Measurements from ENCODE around the gene FAM20A. TPM values are rescaled to one million over a fixed set of nuclear protein-coding genes. Genes with fewer than 3 reads are reported as not detected.
A peak's percentile ranks its signal among the peaks of the same experiment; 100 is the strongest.

FAM20A gene
- total and polyA plus RNA-seq, 8 donors, result 11.4 to 81.3 (median 17.0) TPM; not detected in 1

DNA sequence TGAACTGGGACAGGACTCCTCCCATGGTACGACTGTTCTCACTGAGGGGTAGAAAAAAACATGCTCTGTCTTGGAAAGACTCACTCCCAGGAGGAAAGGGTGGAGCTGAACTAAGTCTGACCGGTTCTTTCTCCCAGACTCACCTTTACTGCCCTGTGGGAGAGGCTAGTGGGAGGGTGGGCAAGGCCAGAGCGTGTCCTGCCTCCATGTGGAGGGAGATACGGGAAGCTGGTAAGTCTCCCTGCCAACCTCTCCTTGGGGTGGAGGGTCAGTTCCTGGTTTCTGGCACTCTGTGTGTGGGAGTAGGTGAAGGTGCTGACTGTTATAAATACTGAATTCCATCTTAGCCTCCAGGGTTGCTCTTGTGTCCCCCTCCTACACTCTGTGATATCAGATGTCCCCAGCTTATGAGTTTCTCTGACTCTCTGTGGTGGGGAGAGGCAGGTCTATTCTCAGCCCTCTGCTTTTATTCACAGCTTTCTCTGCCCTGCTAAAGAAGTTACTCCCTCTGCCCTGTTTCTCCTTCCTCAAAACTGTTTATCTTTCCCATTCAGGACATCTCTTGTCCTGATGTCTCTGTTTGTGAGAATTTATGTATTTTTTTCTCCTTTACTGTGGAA, 26.9 kb upstream of the FAM20A start:
- Histone ChIP-seq H3K4me1 (peaks cover 0 to 13% (median 0%) of the 10 kb centered on the region in 4 donors), H3K4me3 (no peak overlapping the region), H3K9me3 (no peaks in the 10 kb centered on the region), H3K27me3 (no peaks in the 10 kb centered on the region), H3K36me3 (no peaks in the 10 kb centered on the region), H3K27ac (peak overlapping the region in 4 of 5 donors; percentile 31 to 71 (median 42))
- TF ChIP-seq, protein P1, sequence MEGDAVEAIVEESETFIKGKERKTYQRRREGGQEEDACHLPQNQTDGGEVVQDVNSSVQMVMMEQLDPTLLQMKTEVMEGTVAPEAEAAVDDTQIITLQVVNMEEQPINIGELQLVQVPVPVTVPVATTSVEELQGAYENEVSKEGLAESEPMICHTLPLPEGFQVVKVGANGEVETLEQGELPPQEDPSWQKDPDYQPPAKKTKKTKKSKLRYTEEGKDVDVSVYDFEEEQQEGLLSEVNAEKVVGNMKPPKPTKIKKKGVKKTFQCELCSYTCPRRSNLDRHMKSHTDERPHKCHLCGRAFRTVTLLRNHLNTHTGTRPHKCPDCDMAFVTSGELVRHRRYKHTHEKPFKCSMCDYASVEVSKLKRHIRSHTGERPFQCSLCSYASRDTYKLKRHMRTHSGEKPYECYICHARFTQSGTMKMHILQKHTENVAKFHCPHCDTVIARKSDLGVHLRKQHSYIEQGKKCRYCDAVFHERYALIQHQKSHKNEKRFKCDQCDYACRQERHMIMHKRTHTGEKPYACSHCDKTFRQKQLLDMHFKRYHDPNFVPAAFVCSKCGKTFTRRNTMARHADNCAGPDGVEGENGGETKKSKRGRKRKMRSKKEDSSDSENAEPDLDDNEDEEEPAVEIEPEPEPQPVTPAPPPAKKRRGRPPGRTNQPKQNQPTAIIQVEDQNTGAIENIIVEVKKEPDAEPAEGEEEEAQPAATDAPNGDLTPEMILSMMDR (IDR thresholded peaks at IDR 0.05), result no peak
- TF ChIP-seq POLR2AphosphoS5 (IDR thresholded peaks at IDR 0.05) (peak in 2 of 3 donors; percentile 15 to 51), EP300 (IDR thresholded peaks at IDR 0.05) (no peak), POLR2A (IDR thresholded peaks at IDR 0.05) (no peak)
- intact Hi-C loops (cut with DNase I; ENCODE audit: low total_unique reads), result no loop called here
- DNase-seq, result peak; percentile 43 to 64
- 33 to 46% (median 38%) methylated on average over 4 of the region's 4 CpGs for WGBS, 5 donors

DNA sequence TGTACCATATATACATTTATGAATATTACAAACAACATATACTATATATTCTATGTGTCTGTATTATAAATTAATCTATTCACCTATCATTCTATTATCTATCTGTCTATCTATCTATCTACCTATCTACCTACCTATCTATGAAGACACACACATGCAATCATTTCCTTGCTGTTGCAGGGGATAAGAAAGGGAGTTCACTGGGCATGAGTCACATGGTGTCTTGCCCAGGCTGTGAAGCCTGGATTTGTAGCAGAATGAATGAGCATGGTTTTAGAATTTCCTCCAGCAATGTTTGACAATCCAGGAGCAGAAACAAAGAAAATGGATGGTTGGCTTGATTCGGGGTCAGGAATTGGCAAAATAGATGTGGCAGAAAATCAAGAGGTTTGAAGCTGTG, 23.2 kb upstream of the FAM20A start:
- Histone ChIP-seq H3K9me3 (no peaks in the 10 kb centered on the region), H3K4me3 (no peak overlapping the region), H3K36me3 (no peaks in the 10 kb centered on the region), H3K27me3 (no peaks in the 10 kb centered on the region), H3K27ac (no peak overlapping the region), H3K4me1 (peaks cover 0 to 13% (median 0%) of the 10 kb centered on the region in 4 donors)
- TF ChIP-seq, protein P1 (IDR thresholded peaks at IDR 0.05), result no peak
- TF ChIP-seq EP300 (IDR thresholded peaks at IDR 0.05) (no peak), POLR2A (IDR thresholded peaks at IDR 0.05) (no peak), POLR2AphosphoS5 (IDR thresholded peaks at IDR 0.05) (no peak)
- WGBS, 5 donors, result 76 to 93% (median 86%) methylated on average over 1 of the region's 1 CpG
- no peak for DNase-seq
- intact Hi-C loops (cut with DNase I; ENCODE audit: low total_unique reads), result no loop called here

DNA sequence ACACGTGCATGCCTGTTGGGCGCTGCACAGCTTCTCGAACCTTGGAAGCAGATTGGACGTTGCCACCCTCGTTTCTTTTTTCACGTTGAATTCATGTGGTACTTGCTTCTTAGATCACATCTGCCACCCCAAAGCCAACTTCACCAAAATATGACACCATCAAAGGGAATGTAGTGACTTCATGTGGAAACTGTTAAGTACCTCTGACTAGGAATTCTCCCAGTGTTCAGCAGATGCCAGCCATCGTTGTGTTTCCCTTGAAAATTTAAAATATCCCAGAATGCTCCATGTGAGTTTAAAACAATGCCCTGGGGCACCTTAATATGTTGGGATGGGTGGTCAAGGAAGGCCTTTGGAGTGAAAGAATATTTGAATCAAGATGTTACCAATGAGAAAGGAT, 22.6 kb upstream of the FAM20A start:
- Histone ChIP-seq H3K4me1 (peaks cover 0 to 13% (median 0%) of the 10 kb centered on the region in 4 donors), H3K27ac (no peak overlapping the region), H3K36me3 (no peaks in the 10 kb centered on the region), H3K9me3 (no peaks in the 10 kb centered on the region), H3K27me3 (no peaks in the 10 kb centered on the region), H3K4me3 (no peak overlapping the region)
- DNase-seq, result no peak
- TF ChIP-seq, protein P1 (IDR thresholded peaks at IDR 0.05), result no peak
- no peak for TF ChIP-seq POLR2A (IDR thresholded peaks at IDR 0.05)
- TF ChIP-seq EP300 (IDR thresholded peaks at IDR 0.05), result no peak
- no peak for TF ChIP-seq POLR2AphosphoS5 (IDR thresholded peaks at IDR 0.05)
- intact Hi-C loops (cut with DNase I; ENCODE audit: low total_unique reads), result no loop called here
- 75 to 82% (median 81%) methylated on average over 7 of the region's 7 CpGs for WGBS, 5 donors

DNA sequence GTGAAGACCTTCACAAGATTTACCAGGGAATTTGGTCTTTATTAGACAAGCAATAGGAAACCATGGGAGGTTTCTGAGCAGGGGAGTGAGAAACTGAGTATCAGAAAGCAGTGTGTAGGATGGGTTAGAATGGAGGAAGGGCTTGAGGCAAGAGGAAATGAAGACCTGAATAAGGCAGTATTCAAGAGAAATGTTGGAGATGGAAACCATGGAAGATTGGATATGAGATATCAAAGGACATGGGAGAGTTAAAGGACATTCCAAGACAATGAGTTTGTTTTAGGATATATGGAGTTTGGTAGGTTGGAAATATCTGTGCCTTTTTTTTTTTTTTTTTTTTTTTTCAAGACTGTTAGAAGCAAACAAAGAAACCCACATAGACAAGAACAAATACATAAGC, 21.3 kb upstream of the FAM20A start:
- intact Hi-C loops (cut with DNase I; ENCODE audit: low total_unique reads), result no loop called here
- H3K4me1 ChIP-seq, result peaks cover 0 to 1% (median 0%) of the 10 kb centered on the region in 4 donors
- H3K9me3 ChIP-seq, result no peaks in the 10 kb centered on the region
- H3K4me3 ChIP-seq, result no peak overlapping the region
- H3K27me3 ChIP-seq, result no peaks in the 10 kb centered on the region
- H3K36me3 ChIP-seq, result no peaks in the 10 kb centered on the region
- DNase-seq, result no peak
- H3K27ac ChIP-seq, result no peak overlapping the region
- TF ChIP-seq POLR2AphosphoS5 (IDR thresholded peaks at IDR 0.05) (no peak), POLR2A (IDR thresholded peaks at IDR 0.05) (no peak), EP300 (IDR thresholded peaks at IDR 0.05) (no peak)
- TF ChIP-seq, protein P1 (IDR thresholded peaks at IDR 0.05), result no peak
